ENCODE results near the gene ZNF678.

DNA sequence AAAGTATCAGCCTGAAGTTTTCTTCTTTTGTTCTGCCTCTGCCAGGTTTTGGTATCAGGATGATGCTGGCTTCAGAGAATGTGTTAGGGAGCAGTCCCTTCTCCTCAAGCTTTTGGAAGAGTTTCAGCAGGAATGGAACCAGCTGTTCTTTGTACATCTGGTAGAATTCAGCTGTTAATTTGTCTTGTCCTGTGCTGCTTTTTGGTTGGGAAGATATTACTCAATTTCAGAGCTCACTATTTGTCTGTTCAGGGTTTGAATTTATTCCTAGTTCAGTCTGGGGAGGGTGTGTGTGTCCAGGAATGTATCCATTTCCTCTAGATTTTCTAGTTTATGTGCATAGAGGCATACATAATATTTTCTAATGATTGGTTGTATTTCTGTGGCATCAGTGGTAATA is 12.8 kb downstream of the ZNF678 start:
- TF ChIP-seq, protein P1, sequence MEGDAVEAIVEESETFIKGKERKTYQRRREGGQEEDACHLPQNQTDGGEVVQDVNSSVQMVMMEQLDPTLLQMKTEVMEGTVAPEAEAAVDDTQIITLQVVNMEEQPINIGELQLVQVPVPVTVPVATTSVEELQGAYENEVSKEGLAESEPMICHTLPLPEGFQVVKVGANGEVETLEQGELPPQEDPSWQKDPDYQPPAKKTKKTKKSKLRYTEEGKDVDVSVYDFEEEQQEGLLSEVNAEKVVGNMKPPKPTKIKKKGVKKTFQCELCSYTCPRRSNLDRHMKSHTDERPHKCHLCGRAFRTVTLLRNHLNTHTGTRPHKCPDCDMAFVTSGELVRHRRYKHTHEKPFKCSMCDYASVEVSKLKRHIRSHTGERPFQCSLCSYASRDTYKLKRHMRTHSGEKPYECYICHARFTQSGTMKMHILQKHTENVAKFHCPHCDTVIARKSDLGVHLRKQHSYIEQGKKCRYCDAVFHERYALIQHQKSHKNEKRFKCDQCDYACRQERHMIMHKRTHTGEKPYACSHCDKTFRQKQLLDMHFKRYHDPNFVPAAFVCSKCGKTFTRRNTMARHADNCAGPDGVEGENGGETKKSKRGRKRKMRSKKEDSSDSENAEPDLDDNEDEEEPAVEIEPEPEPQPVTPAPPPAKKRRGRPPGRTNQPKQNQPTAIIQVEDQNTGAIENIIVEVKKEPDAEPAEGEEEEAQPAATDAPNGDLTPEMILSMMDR (IDR thresholded peaks at IDR 0.05; ENCODE audit: low read depth, low read length), result no peak
- TF ChIP-seq EZH2phosphoT487 (IDR thresholded peaks at IDR 0.05; ENCODE audit: low read depth), result no peak

Measured in OCI-LY3 (cell line).